Measurements from ENCODE around the gene CMTM4. TPM values are rescaled to one million over a fixed set of nuclear protein-coding genes. Genes with fewer than 3 reads are reported as not detected.

The CMTM4 gene
- total RNA-seq, 1 experiment from 2014 or later = 0.71 TPM

DNA sequence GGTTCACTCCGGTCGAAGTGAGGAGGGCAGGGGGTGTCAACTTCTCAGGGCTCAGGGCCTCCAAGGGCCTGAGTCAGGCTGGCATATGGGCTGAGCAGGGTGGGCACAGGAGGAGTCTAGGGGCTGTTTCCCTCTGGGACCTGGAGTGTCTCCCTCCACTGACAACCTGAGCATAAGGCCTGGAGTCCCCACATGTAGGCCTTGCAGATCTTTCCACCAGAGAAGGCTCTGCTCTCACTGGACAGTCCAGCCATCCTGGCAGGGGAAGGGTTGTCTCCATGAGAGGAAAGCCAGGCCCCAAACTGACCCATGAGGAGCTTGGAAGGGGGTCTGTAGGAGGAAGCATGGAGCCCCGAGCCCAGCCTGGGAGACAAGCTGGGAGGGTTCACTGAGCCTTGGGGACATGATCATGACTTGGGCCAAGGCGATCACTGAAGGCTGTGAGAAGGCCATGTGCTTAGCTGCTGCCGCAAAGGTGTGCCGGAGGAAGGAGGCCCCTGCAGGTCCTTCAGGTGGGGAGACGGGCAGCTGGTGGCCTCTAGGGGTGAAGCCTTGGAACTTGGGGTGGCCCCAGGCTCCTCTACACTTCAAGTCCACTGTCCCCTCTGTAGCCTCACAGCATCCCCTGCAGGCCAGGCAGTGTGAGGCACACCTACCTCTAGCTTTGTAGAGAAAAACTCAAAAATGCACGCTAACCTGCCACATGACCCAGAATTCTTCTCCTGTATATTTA, 107.4 kb downstream of the CMTM4 start:
- H3K9me3 ChIP-seq (ENCODE audit: low read length) = no peaks in the 10 kb centered on the region
- no peak overlapping the region for H3K4me3 ChIP-seq (ENCODE audit: low read length)
- no peaks in the 10 kb centered on the region for H3K9me2 ChIP-seq (replicated peaks; ENCODE audit: insufficient read depth, low read length)
- H3K9ac ChIP-seq (ENCODE audit: low read length) = no peak overlapping the region
- peak; percentile 89 for DNase-seq
- H3K27me3 ChIP-seq (ENCODE audit: low read length) = no peaks in the 10 kb centered on the region
- no peak overlapping the region for H3K27ac ChIP-seq (ENCODE audit: low read length)
- 0 out of 2 replicates have a peak, but pooled peaks cover 5% of the 10 kb centered on the region for H4K20me1 ChIP-seq (ENCODE audit: insufficient read depth, low read depth, low read length)
- H3K79me2 ChIP-seq (ENCODE audit: low read length) = no peaks in the 10 kb centered on the region
- H2AFZ ChIP-seq (ENCODE audit: low read length) = no peak overlapping the region
- no peak overlapping the region for H3K4me2 ChIP-seq (ENCODE audit: low read depth, low read length, poor library complexity, severe bottlenecking)
- peaks cover 6% of the 10 kb centered on the region; the same call in 1 of the 2 replicates for H3K4me1 ChIP-seq (ENCODE audit: low read length)
- H3K36me3 ChIP-seq (ENCODE audit: insufficient read depth, low read length) = no peaks in the 10 kb centered on the region

- DNase-seq = no peak
- no peak overlapping the region for H3K9ac ChIP-seq (ENCODE audit: low read length)
- H3K79me2 ChIP-seq (ENCODE audit: low read length) = no peaks in the 10 kb centered on the region
- no peak overlapping the region for H3K4me3 ChIP-seq (ENCODE audit: low read length)
- no peaks in the 10 kb centered on the region for H3K9me3 ChIP-seq (ENCODE audit: low read length)
- H4K20me1 ChIP-seq (ENCODE audit: insufficient read depth, low read depth, low read length) = 0 out of 2 replicates have a peak, but pooled peaks cover 5% of the 10 kb centered on the region
- H3K27ac ChIP-seq (ENCODE audit: low read length) = no peak overlapping the region
- H3K9me2 ChIP-seq (replicated peaks; ENCODE audit: insufficient read depth, low read length) = no peaks in the 10 kb centered on the region
- no peak overlapping the region for H3K4me2 ChIP-seq (ENCODE audit: low read depth, low read length, poor library complexity, severe bottlenecking)
- H3K36me3 ChIP-seq (ENCODE audit: insufficient read depth, low read length) = no peaks in the 10 kb centered on the region
- H3K4me1 ChIP-seq (ENCODE audit: low read length) = peaks cover 6% of the 10 kb centered on the region; the same call in 1 of the 2 replicates
- H3K27me3 ChIP-seq (ENCODE audit: low read length) = no peaks in the 10 kb centered on the region
- no peak overlapping the region for H2AFZ ChIP-seq (ENCODE audit: low read length)
Measured at GRCh38 chr16:66587881-66588600, 108.5 kb downstream of the CMTM4 start.

- Histone ChIP-seq H3K4me2 (ENCODE audit: low read depth, low read length, poor library complexity, severe bottlenecking) (no peak overlapping the region), H3K27ac (ENCODE audit: low read length) (no peak overlapping the region), H3K36me3 (ENCODE audit: insufficient read depth, low read length) (no peaks in the 10 kb centered on the region), H3K27me3 (ENCODE audit: low read length) (no peaks in the 10 kb centered on the region), H3K79me2 (ENCODE audit: low read length) (no peaks in the 10 kb centered on the region), H4K20me1 (ENCODE audit: insufficient read depth, low read depth, low read length) (0 out of 2 replicates have a peak, but pooled peaks cover 5% of the 10 kb centered on the region), H3K9me3 (ENCODE audit: low read length) (no peaks in the 10 kb centered on the region), H2AFZ (ENCODE audit: low read length) (no peak overlapping the region), H3K4me1 (ENCODE audit: low read length) (peaks cover 5% of the 10 kb centered on the region; the same call in 1 of the 2 replicates), H3K9ac (ENCODE audit: low read length) (no peak overlapping the region), H3K9me2 (replicated peaks; ENCODE audit: insufficient read depth, low read length) (no peaks in the 10 kb centered on the region), H3K4me3 (ENCODE audit: low read length) (no peak overlapping the region)
- no peak for DNase-seq
Measured at GRCh38 chr16:66585481-66586239, 110.9 kb downstream of the CMTM4 start.

GRCh38 chr16:66581246-66581952, 115.1 kb downstream of the CMTM4 start:
- Histone ChIP-seq H2AFZ (ENCODE audit: low read length) (no peak overlapping the region), H3K9me2 (replicated peaks; ENCODE audit: insufficient read depth, low read length) (no peaks in the 10 kb centered on the region), H4K20me1 (ENCODE audit: insufficient read depth, low read depth, low read length) (no peaks in the 10 kb centered on the region), H3K4me2 (ENCODE audit: low read depth, low read length, poor library complexity, severe bottlenecking) (no peak overlapping the region), H3K27ac (ENCODE audit: low read length) (no peak overlapping the region), H3K27me3 (ENCODE audit: low read length) (no peaks in the 10 kb centered on the region), H3K4me3 (ENCODE audit: low read length) (no peak overlapping the region), H3K4me1 (ENCODE audit: low read length) (no peaks in the 10 kb centered on the region), H3K9ac (ENCODE audit: low read length) (no peak overlapping the region), H3K9me3 (ENCODE audit: low read length) (no peaks in the 10 kb centered on the region), H3K79me2 (ENCODE audit: low read length) (no peaks in the 10 kb centered on the region), H3K36me3 (ENCODE audit: insufficient read depth, low read length) (no peaks in the 10 kb centered on the region)
- no peak for DNase-seq

- Histone ChIP-seq H3K9ac (ENCODE audit: low read length) (no peak overlapping the region), H3K4me1 (ENCODE audit: low read length) (no peaks in the 10 kb centered on the region), H4K20me1 (ENCODE audit: insufficient read depth, low read depth, low read length) (no peaks in the 10 kb centered on the region), H3K79me2 (ENCODE audit: low read length) (no peaks in the 10 kb centered on the region), H3K4me2 (ENCODE audit: low read depth, low read length, poor library complexity, severe bottlenecking) (no peak overlapping the region), H3K4me3 (ENCODE audit: low read length) (no peak overlapping the region), H3K9me3 (ENCODE audit: low read length) (no peaks in the 10 kb centered on the region), H3K36me3 (ENCODE audit: insufficient read depth, low read length) (no peaks in the 10 kb centered on the region), H3K27ac (ENCODE audit: low read length) (no peak overlapping the region), H3K27me3 (ENCODE audit: low read length) (no peaks in the 10 kb centered on the region), H2AFZ (ENCODE audit: low read length) (no peak overlapping the region), H3K9me2 (replicated peaks; ENCODE audit: insufficient read depth, low read length) (no peaks in the 10 kb centered on the region)
- no peak for DNase-seq
Measured at GRCh38 chr16:66580605-66581209, 115.8 kb downstream of the CMTM4 start.

GRCh38 chr16:66578651-66579531, 117.7 kb downstream of the CMTM4 start, which contains the start of gene CMTM2:
TSS of gene CMTM2 (plus strand) at chr16:66579463. CDS start at chr16:66579608, 145 bp downstream.
- H3K36me3 ChIP-seq (ENCODE audit: insufficient read depth, low read length) = no peaks in the 10 kb centered on the region
- no peak within 1 kb of the TSS for H3K9ac ChIP-seq (ENCODE audit: low read length)
- H3K4me2 ChIP-seq (ENCODE audit: low read depth, low read length, poor library complexity, severe bottlenecking) = no peak within 1 kb of the TSS
- no peaks in the 10 kb centered on the region for H3K4me1 ChIP-seq (ENCODE audit: low read length)
- no peak within 1 kb of the TSS for H2AFZ ChIP-seq (ENCODE audit: low read length)
- no peaks in the 10 kb centered on the region for H3K79me2 ChIP-seq (ENCODE audit: low read length)
- H3K4me3 ChIP-seq (ENCODE audit: low read length) = no peak within 1 kb of the TSS
- no peaks in the 10 kb centered on the region for H4K20me1 ChIP-seq (ENCODE audit: insufficient read depth, low read depth, low read length)
- no peak within 1 kb of the TSS for H3K27ac ChIP-seq (ENCODE audit: low read length)
- H3K9me3 ChIP-seq (ENCODE audit: low read length) = no peaks in the 10 kb centered on the region
- H3K27me3 ChIP-seq (ENCODE audit: low read length) = no peaks in the 10 kb centered on the region
- no peaks in the 10 kb centered on the region for H3K9me2 ChIP-seq (replicated peaks; ENCODE audit: insufficient read depth, low read length)
- DNase-seq = no peak

DNA sequence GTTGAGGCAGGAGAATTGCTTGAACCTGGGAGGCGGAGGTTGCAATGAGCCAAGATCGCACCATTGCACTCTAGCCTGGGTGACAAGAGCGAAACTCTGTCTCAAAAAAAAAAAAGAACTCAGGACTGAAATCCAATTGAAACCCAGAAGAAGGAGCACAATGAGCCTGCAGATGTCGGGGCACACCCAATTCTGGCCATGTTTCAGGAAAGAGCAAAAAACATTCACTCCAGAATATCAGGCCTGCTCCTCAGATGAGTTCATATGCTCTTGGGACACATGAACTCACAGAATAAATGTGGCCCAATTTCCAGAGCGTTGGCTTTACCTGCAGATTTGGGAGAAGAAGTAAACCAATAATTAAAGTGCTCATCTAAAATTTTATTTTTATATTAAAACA, 120.2 kb downstream of the CMTM4 start:
- H4K20me1 ChIP-seq (ENCODE audit: insufficient read depth, low read depth, low read length) = no peaks in the 10 kb centered on the region
- no peak overlapping the region for H3K27ac ChIP-seq (ENCODE audit: low read length)
- H3K4me3 ChIP-seq (ENCODE audit: low read length) = no peak overlapping the region
- H3K9ac ChIP-seq (ENCODE audit: low read length) = no peak overlapping the region
- H3K79me2 ChIP-seq (ENCODE audit: low read length) = no peaks in the 10 kb centered on the region
- no peaks in the 10 kb centered on the region for H3K9me2 ChIP-seq (replicated peaks; ENCODE audit: insufficient read depth, low read length)
- no peaks in the 10 kb centered on the region for H3K36me3 ChIP-seq (ENCODE audit: insufficient read depth, low read length)
- H3K4me1 ChIP-seq (ENCODE audit: low read length) = no peaks in the 10 kb centered on the region
- H2AFZ ChIP-seq (ENCODE audit: low read length) = no peak overlapping the region
- no peak for DNase-seq
- H3K27me3 ChIP-seq (ENCODE audit: low read length) = no peaks in the 10 kb centered on the region
- H3K4me2 ChIP-seq (ENCODE audit: low read depth, low read length, poor library complexity, severe bottlenecking) = no peak overlapping the region
- no peaks in the 10 kb centered on the region for H3K9me3 ChIP-seq (ENCODE audit: low read length)
